SK-N-MC (cell line): ENCODE data around the gene MYBBP1A.

ENCODE experiments used
- EZH2 ChIP-seq: fragments of 200-600 bp; sonication (generic); IDR thresholded peaks from one replicate; pipeline ENCODE4 v1.6.1; 2017; ENCODE audit warnings: antibody characterized with exemption
- POLR2AphosphoS5 ChIP-seq: IDR thresholded peaks from 2 replicates; pipeline ENCODE4 v1.6.1; 2012; ENCODE audit warnings: mild to moderate bottlenecking, low read depth, low read length, borderline replicate concordance

- TF ChIP-seq EZH2 (no peak), POLR2AphosphoS5 (no peak)
Observed at GRCh38 chr17:4576161-4576558, 21.0 kb upstream of the MYBBP1A start.
